Measurements from ENCODE around the gene RPS25.
A peak's percentile ranks its signal among the peaks of the same experiment; 100 is the strongest.
"Not testable (repeated sequence)": the region's sequence is repeated elsewhere in the genome, so short reads cannot be mapped to it uniquely, and the experiment has no call there.

Gene RPS25

GRCh38 chr11:119038884-119039283 is 20.7 kb upstream of the RPS25 start:
- DNase-seq = no peak

DNA sequence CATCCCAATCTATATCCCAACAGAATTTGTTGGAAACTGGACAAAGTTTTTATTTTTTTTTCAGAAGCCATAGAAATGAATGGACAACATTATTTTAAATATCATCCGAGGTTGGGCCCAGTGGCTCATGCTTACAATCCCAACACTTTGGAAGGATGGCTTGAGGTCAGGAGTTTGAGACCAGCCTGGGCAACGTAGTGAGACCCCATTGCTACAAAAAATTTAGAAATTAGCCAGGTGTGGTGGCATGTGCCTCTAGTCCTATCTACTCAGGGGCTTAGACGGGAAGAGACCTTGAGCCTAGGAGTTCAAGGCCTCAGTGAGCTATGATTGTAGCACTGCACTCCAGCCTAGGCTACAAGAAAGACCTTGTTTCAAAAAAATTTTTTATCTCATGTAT is 16.7 kb upstream of the RPS25 start:
- no peak for DNase-seq

GRCh38 chr11:119033421-119033820 is 15.3 kb upstream of the RPS25 start:
- not testable (repeated sequence) for DNase-seq

DNA sequence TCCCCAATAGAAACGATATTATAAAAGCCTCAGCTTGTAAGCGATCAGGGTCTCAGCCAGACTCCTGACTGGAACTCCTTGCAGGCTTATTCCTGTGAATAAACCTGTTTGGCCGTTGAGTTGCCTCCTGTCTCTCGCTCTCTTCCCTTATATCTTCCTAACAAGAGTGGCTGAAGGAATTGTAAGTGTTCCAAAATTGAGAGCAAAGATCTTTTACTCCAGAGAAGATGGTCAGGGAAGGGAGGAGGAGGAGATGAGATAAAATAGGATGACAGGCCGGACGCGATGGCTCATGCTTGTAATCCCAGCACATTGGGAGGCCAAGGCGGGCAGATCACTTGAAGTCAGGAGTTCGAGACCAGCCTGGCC is 13.8 kb upstream of the RPS25 start:
- no peak for DNase-seq

DNA sequence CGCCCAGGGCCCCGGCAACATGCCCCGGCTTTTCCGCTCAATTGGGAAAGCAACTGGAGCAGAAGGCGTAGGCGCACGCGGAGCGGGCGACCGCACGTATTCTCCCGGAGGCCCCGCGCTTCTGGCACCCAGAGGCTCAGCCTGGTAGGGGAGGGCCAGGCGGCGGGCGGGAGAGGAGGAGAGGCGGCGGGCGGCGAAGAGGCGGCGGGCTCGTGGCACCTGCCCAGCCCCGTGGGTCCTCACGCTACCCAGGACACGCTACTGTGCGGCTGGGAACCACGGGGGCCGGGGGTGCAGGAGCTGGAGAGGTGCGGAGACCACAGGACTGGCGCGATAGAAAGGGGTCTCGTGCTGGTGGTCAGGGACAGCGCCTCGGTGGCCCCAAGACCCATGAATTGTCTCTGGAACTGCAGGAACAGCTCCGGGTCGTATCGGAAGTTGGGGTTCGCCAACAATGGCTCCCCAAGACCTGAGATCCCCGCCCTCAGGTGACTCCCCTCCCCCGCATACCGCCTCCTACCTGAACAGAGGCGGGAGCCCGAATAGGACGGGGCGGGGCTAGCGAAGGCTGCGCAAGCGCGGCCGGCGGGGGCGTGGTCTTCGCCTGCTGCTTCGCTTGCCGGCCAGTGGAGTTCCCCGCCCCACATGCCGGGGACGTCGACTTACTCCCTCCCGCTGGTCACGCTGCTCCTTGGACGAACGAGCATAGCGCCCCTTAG is 12.3 kb upstream of the RPS25 start, which contains the start of gene SLC37A4:
Gene SLC37A4 (minus strand): TSS at position 549 of the 719 bp plus-strand sequence.
- DNase-seq = peak; percentile 97 to 98

DNA sequence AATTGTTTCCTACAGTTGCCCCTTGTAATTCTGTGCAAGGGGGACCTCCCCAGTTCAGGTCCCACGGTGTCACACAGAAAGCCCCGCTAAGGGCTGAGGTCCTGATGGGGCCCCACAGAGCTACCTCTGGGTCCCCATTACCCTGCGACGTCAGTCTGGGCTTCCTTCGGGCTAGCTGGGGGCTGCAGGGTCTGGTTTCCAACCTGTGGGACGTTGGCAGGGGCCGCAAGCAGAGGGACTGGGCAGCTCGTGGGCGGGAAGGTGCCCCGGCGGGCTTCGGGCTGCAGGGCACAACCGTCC is 11.8 kb upstream of the RPS25 start:
- no peak for DNase-seq

- DNase-seq = peak; percentile 41 to 42
Observed at GRCh38 chr11:119029340-119030028, 11.3 kb upstream of the RPS25 start.

GRCh38 chr11:119029069-119029339 is 10.9 kb upstream of the RPS25 start:
- no peak for DNase-seq

DNA sequence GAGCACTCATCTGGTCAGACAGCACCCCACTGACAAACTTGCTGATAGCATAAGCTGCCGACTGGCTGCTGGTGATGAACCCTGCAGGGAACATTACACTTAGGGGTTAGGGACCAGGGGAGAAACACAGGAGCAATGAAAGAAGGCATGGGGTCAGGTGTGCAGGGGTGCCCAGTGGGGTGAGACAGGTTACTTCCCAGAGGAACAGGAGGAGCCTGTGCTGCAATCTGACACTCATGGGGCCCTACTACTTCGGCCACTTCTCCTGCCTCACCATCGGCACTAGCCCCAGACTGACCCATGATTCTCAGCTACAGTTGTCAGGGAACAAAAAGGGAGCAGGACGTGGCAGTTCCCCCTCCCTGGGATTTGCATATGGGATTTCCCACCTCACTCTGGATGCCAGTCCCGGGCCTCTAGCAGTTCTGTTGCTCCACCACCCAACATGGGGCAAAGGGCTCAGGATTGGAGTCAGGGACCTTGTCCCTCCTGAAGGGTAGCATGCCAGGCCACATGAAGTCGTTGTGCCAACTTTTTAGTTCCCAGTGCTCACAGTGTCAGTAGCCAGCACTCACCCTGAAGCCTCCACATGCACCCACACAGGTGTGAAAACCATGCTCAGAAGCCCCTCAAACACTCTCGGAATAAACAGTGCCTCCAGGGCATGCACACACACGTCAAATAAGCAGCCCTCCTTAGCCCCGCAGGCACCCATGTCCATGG is 10.4 kb upstream of the RPS25 start:
- DNase-seq = no peak

DNA sequence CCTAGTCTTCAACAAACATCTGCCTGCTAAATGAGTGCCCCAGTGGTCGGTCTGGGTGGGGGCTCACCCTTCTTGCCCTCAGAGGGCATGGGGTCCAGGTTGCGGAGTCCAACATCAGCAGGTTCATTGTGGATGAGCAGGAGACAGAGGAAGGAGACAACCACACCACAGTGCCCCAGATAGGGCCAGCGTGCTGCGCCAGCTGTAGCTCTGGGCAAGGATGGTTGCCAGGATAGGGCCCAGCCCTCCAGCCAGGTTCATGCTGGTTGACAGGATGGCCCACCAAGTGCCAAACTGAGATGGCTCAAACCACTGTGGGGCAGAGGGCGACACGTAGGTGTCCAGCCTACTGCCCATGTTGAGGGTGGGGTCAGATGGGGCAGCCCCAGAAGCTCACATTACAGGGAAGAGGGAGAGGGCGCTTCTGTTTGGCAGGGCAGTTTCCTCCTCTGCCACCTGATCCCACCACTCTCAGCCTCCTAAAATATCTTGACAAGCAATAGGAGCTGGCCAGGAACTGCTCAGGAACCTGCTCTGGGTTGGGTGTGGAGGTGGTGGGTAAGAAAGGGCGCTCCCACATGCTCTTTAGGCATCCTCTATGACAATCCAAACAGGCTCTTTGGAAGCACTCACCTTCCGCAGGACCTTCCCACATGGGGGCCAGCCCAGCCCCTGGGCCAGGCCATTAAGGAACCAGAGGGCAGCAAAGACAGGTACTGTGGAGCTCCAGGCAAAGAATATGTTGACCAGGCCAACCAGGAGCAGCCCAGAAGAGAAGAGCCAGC is 9.6 kb upstream of the RPS25 start:
- no peak for DNase-seq

GRCh38 chr11:119026970-119027369 is 8.8 kb upstream of the RPS25 start:
- DNase-seq = no peak

GRCh38 chr11:119025978-119026766 is 8.0 kb upstream of the RPS25 start:
- no peak for DNase-seq

- DNase-seq = no peak
Observed at GRCh38 chr11:119025541-119025940, 7.4 kb upstream of the RPS25 start.

DNA sequence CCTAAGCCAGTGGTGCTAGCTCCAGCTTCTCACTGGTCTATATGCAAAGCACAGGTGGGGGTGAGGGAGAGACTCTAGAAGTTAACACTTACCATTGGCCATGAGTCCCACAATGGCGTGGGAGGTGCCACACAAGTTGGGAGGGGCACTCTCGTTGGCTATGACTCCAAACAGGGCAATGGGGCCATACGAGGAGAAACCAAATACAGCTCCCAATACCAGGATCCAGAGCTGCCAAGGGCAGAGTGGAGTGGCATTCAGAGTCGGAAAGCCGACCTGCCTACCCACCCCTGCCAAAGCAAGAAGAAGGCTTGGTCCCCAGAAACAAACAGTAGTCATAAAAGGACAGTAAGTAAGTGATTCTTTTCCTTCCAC is 6.9 kb upstream of the RPS25 start:
- DNase-seq = no peak

- DNase-seq = no peak
Observed at GRCh38 chr11:119024430-119025098, 6.4 kb upstream of the RPS25 start.

DNA sequence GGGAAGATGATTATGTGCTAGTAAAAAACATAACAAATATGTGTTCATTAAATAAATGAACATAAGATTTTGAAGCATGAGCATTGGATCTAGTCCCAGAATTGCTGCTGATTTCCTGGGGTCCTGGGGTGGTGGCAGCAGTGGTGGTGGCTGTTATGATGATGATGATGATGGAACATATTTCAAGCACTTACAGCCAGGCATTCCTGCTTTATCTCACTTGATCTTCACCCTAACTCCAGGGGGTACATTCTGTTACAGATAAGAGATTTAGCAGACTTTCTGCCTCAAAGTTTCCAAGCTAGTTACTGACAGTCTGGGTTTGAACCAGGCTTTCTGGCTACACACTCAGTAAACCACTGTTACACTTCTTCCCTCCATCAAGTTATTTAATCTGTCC is 5.6 kb upstream of the RPS25 start:
- no peak for DNase-seq

DNA sequence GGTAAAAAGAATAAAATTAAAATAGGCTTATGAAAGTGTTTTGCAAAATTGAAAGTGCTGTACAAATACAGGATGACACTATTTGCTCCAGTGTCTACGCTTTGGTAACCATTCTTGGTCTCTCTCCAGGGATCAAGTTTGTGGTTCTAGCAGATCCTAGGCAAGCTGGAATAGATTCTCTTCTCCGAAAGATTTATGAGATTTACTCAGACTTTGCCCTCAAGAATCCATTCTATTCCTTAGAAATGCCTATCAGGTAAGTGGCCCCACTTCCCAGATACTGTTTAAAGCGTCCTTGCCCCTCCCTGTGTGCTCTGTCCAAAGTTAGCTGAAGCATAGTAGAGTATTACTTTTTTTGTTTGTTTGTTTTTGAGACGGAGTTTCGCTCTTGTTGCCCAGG is 3.5 kb upstream of the RPS25 start:
- no peak for DNase-seq

- no peak for DNase-seq
Observed at GRCh38 chr11:119019996-119020395, 1.9 kb upstream of the RPS25 start.

DNA sequence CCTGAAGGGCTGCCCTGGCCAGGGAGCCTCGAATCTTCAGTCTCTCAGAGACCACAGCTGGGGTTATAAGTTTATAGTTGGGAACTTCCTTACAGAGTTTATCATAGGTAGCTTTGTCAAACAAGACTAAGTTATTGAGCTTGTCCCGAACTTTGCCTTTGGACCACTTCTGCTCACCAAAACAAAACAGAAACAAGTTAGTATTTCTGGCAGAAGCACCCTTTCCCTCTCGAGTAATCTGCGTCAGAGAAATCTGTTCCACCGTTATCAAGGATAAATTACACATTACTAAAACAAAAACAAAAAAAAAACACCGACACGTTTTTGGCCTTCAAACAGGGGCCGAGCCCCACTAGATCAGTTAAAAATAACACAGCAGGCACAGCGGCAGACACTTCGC is 766 bp downstream of the RPS25 start:
- DNase-seq = not testable (repeated sequence)

GRCh38 chr11:119016216-119017009 is 1.7 kb downstream of the RPS25 start:
- no peak for DNase-seq

DNA sequence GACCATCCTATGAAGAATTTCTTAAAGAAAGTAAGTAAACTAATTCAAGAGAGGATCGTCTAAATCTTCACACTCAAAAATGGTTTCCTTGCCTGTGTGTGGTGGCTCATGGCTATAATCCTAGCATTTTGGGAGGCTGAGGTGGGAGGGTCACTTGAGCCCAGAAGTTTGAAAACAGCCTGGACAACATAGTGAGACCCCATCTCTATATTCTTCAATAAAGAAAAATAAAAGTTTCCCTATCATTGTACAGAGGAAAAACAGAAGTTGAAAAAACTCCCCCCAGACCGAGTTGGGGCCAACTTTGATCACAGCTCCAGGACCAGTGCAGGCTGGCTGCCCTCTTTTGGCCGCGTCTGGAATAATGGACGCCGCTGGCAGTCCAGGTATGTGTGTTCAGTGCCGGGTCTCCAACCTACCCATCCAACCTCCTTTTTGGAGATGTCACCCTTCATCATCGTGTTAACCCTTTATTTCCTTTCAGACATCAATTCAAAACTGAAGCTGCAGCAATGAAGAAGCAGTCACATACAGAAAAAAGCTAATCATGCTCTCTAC is 3.0 kb downstream of the RPS25 start:
- no peak for DNase-seq

All from activated CD4-positive, alpha-beta T cell treated with anti-CD3 and anti-CD28 coated beads, Interleukin-2, amount 50 U/mL, for 4 hours (primary cell).